H1 (cell line): ENCODE results near the gene TNS3. TPM values are rescaled to one million over a fixed set of nuclear protein-coding genes. Genes with fewer than 3 reads are reported as not detected.

Experiments used
- CBX8 ChIP-seq: fragments of 300-800, 300-1000 bp; sonication (generic); IDR thresholded peaks from 2 replicates; pipeline ENCODE4 v1.7.1; 2016; ENCODE audit warnings: low read depth, low read length, borderline replicate concordance
- CEBPB ChIP-seq: IDR thresholded peaks from 2 replicates; pipeline ENCODE4 v1.6.1; 2012; ENCODE audit warnings: low read depth, low read length
- CHD7 ChIP-seq: fragments of 300-600 bp; sonication (generic); IDR thresholded peaks from 2 replicates; pipeline ENCODE4 v1.7.1; 2012; ENCODE audit warnings: low read length, moderate library complexity, mild to moderate bottlenecking, inconsistent platforms; ENCODE audit not compliant: insufficient replicate concordance
- EZH2 ChIP-seq: fragments of 200-600 bp; sonication (generic); IDR thresholded peaks from 2 replicates; pipeline ENCODE4 v1.7.1; 2012; ENCODE audit warnings: low read depth, mild to moderate bottlenecking, moderate library complexity, low read length, inconsistent platforms; ENCODE audit not compliant: severe bottlenecking
- HDAC2 ChIP-seq, 2 experiments: fragments of 300-600 bp in 1 of 2; sonication (generic) in 1 of 2; IDR thresholded peaks; 2 replicates each; pipeline ENCODE4 v1.6.1; 2011 to 2012; ENCODE audit warnings: low read depth in 2 of 2, low read length in 2 of 2, mild to moderate bottlenecking in 2 of 2, moderate library complexity in 2 of 2, borderline replicate concordance in 1 of 2, inconsistent platforms in 1 of 2
- PHF8 ChIP-seq: fragments of 200-600 bp; sonication (generic); conservative IDR thresholded peaks from 2 replicates; pipeline ENCODE4 v1.7.1; 2012; ENCODE audit warnings: low read depth, mild to moderate bottlenecking, inconsistent platforms, low read length, moderate library complexity
- RXRA ChIP-seq: IDR thresholded peaks from 2 replicates; pipeline ENCODE4 v1.6.1; 2011; ENCODE audit warnings: low read depth, mild to moderate bottlenecking, low read length, moderate library complexity; ENCODE audit not compliant: insufficient read depth
- SUZ12 ChIP-seq: fragments of 200-600 bp; sonication (generic); IDR thresholded peaks from 2 replicates; pipeline ENCODE4 v1.6.1; 2012; ENCODE audit warnings: mild to moderate bottlenecking, inconsistent platforms, low read length, moderate library complexity, mixed read lengths
- TCF12 ChIP-seq: IDR thresholded peaks from 2 replicates; pipeline ENCODE4 v1.6.1; 2011; ENCODE audit warnings: low read depth, mild to moderate bottlenecking, low read length
- polyA plus RNA-seq, 7 experiments: library from polyadenylated mRNA; depleted of rRNA in 3 of 7; stranded (reverse) in 5 of 7; unstranded in 2 of 7; fragments of >200 nt in 5 of 7; fragments of 200-250 nt in 2 of 7; gene quantifications; 1 replicate in 5 of 7; 2 replicates in 1 of 7; 4 replicates in 1 of 7; pipeline versions ENCODE4 v1.2.1 to v1.2.3, GENCODE V29; 2011 to 2013; ENCODE audit warnings: missing spikeins in 2 of 7, mixed read lengths in 2 of 7
- total RNA-seq: library from RNA; stranded (reverse); fragmentation: NEBNext Ultra II Directional; extraction: Animal tissue kit (Norgen Biotek cat#: 25700); gene quantifications from 2 replicates; pipeline ENCODE4 v1.2.1, GENCODE V29; 2021

TNS3 gene
- total and polyA plus RNA-seq, 2 of the 8 experiments (the other 6 are each of a cell fraction or from before 2014, with no cell fraction given), result 11.9 to 24.2 TPM

- TF ChIP-seq CHD7, result no peak
- no peak for TF ChIP-seq EZH2
- no peak for TF ChIP-seq PHF8
- TF ChIP-seq RXRA, result no peak
- no peak for TF ChIP-seq SUZ12
- no peak for TF ChIP-seq CBX8
- no peak for TF ChIP-seq HDAC2 (IDR thresholded peaks at IDR 0.05; ENCODE audit: borderline replicate concordance in 1 of 2, low read depth in 2 of 2, low read length in 2 of 2)
- no peak for TF ChIP-seq CEBPB
- TF ChIP-seq TCF12, result no peak
Observed at GRCh38 chr7:47449810-47450590, 131.9 kb downstream of the TNS3 start (continued).
